Right lobe of liver (tissue), 6 donors: Measurements from ENCODE around the gene COL4A1. TPM values are rescaled to one million over a fixed set of nuclear protein-coding genes. Genes with fewer than 3 reads are reported as not detected.

Experiments used
- ATAC-seq, 4 donors: fragments of 200-7000 bp; cut with Tn5 transposase; one replicate each; pipeline ENCODE4 v1.9.1; 2020; ENCODE audit warnings: mild to moderate bottlenecking in 4 of 4, moderate library complexity in 4 of 4
- DNase-seq, 3 donors: peaks; one replicate each; pipeline ENCODE4 v3.0.0-alpha.2; 2020
- H3K27ac ChIP-seq, 3 donors: fragments of 200-600 bp; one replicate each; pipeline ENCODE4 v1.8.0; 2022
- H3K27me3 ChIP-seq, 2 donors: fragments of 200-600 bp; one replicate each; pipeline ENCODE4 v1.8.0; 2022
- H3K36me3 ChIP-seq, 4 donors: fragments of 200-600 bp; sonication (generic) in 1 of 4; one replicate each; pipeline versions ENCODE4 v1.5.1 to v1.8.0; 2017 to 2022; ENCODE audit warnings: control low read depth in 1 of 4
- H3K4me1 ChIP-seq, 4 donors: fragments of 200-600 bp; sonication (generic) in 1 of 4; one replicate each; pipeline versions ENCODE4 v1.5.1 to v1.8.0; 2017 to 2022; ENCODE audit warnings: control low read depth in 1 of 4
- H3K4me3 ChIP-seq, 3 donors: fragments of 200-600 bp; one replicate each; pipeline ENCODE4 v1.8.0; 2022
- H3K9me3 ChIP-seq, 4 donors: fragments of 200-600 bp; sonication (generic) in 1 of 4; one replicate each; pipeline versions ENCODE4 v1.5.1 to v1.8.0; 2017 to 2022; ENCODE audit warnings: control low read depth in 1 of 4
- POLR2A ChIP-seq: fragments of 450-650 bp; IDR thresholded peaks from one replicate; pipeline ENCODE4 v1.6.1; 2017; ENCODE audit warnings: antibody characterized with exemption, mild to moderate bottlenecking
- WGBS: methylation state at CpG from one replicate; pipeline ENCODE4 v1.1.6; 2018; ENCODE audit warnings: low coverage, low lambda C conversion rate; ENCODE audit not compliant: insufficient coverage; ENCODE audit errors: missing lambda C conversion rate; 5-methylcytosine and 5-hydroxymethylcytosine counted together
- intact Hi-C, 2 donors: fragments of 100-400 bp; cut with DNase I; formaldehyde crosslinking; loops; one replicate each; pipeline versions ENCODE4 v1.11.2 to v1.14.1; 2022
- total RNA-seq, 6 experiments: library from RNA; depleted of rRNA in 2 of 6; stranded (reverse); fragments of >200 nt in 2 of 6; fragmentation: NEBNext Ultra II Directional in 3 of 6; extraction: Animal tissue kit (Norgen Biotek cat#: 25700) in 3 of 6; gene quantifications; one replicate each; pipeline versions ENCODE4 v1.1.0 to v1.2.4, GENCODE V29; 2016 to 2023
- TF ChIP-seq, protein P1 (sequence below), 4 donors: fragments of 200-600 bp in 3 of 4; fragments of 450-650 bp in 1 of 4; IDR thresholded peaks; one replicate each; pipeline versions ENCODE4 v1.5.1 to v1.8.0; 2016 to 2022; ENCODE audit warnings: antibody characterized with exemption in 4 of 4, mild to moderate bottlenecking in 2 of 4
- donor health status: DM: no; HTN: yes; CAD: no.
- donor health status: DM: no; HTN: no; CAD: no.
- donor health status: DM: no; HTN: no; CAD: no.
- donor health status: DM: no; HTN: yes; CAD: no.
- donor health status: DM: no; HTN: yes; CAD: no.

The COL4A1 gene
- total RNA-seq, 6 experiments from 2014 or later, result 8.0 to 89.8 (median 41.1) TPM

DNA sequence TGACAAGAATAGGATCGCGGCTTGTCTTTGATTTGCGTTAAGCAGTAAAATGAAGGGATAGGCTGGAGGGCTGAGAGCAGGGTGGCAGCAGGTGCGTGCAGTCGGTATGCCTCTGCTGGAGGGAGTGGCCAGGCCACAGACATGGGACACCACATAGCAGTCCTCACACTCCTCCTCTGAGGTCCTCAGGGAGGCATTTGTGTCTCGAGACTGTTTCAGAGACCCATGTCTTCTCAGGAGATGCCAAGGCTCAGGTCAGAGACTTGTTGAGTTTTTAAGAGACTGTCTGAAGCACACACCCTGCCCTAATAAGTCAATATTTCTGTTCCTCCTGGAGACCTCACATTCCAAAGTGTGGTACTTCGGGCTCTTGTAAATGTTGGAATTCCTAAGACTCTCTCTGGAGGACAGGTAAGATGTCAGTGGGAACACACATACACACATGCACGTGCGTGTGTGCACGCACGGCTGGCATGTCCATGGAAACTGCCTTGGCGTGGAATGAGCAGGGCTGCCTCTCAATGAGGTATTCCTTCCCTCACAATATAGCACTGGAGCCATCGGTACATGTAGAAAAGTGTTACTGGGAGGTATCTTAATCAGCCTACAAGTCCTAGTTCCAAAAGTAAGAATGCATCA is 46.5 kb upstream of the COL4A1 start:
- Histone ChIP-seq H3K4me3 (no peak overlapping the region), H3K9me3 (no peaks in the 10 kb centered on the region), H3K27me3 (no peaks in the 10 kb centered on the region), H3K4me1 (no peaks in the 10 kb centered on the region), H3K36me3 (no peaks in the 10 kb centered on the region), H3K27ac (no peak overlapping the region)
- 84% methylated on average over 6 of the region's 13 CpGs for WGBS
- no peak for ATAC-seq
- intact Hi-C loops, result no loop called here
- TF ChIP-seq, protein P1, sequence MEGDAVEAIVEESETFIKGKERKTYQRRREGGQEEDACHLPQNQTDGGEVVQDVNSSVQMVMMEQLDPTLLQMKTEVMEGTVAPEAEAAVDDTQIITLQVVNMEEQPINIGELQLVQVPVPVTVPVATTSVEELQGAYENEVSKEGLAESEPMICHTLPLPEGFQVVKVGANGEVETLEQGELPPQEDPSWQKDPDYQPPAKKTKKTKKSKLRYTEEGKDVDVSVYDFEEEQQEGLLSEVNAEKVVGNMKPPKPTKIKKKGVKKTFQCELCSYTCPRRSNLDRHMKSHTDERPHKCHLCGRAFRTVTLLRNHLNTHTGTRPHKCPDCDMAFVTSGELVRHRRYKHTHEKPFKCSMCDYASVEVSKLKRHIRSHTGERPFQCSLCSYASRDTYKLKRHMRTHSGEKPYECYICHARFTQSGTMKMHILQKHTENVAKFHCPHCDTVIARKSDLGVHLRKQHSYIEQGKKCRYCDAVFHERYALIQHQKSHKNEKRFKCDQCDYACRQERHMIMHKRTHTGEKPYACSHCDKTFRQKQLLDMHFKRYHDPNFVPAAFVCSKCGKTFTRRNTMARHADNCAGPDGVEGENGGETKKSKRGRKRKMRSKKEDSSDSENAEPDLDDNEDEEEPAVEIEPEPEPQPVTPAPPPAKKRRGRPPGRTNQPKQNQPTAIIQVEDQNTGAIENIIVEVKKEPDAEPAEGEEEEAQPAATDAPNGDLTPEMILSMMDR (IDR thresholded peaks at IDR 0.05), result no peak
- no peak for TF ChIP-seq POLR2A
- no peak for DNase-seq

DNA sequence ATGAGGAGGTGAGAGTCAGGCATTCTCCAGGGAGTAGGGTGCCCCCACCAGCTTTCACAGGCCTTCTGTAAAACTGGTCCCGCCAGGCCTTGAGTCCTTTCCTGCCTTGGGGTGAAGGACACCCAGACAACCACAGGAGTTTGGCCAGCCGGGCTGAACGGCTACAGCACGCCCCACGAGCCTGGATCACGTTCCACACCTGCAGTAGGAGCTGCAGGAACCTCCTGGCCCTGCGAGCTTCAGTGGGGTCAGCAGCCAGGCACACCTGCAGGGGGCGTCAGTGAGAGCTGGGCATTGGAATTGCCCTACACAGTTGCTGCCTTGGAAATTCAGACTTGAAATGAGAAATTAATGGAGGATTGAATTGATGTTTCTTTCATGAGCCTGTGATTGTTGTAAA is 45.8 kb upstream of the COL4A1 start:
- H3K4me3 ChIP-seq, result no peak overlapping the region
- no peaks in the 10 kb centered on the region for H3K9me3 ChIP-seq
- intact Hi-C loops, result no loop called here
- no peak overlapping the region for H3K27ac ChIP-seq
- H3K27me3 ChIP-seq, result no peaks in the 10 kb centered on the region
- DNase-seq (no peak), ATAC-seq (no peak)
- H3K4me1 ChIP-seq, result no peaks in the 10 kb centered on the region
- no CpG with 5 or more reads among the region's 8 CpGs for WGBS
- TF ChIP-seq, protein P1 (IDR thresholded peaks at IDR 0.05), result no peak
- no peak for TF ChIP-seq POLR2A
- H3K36me3 ChIP-seq, result no peaks in the 10 kb centered on the region

DNA sequence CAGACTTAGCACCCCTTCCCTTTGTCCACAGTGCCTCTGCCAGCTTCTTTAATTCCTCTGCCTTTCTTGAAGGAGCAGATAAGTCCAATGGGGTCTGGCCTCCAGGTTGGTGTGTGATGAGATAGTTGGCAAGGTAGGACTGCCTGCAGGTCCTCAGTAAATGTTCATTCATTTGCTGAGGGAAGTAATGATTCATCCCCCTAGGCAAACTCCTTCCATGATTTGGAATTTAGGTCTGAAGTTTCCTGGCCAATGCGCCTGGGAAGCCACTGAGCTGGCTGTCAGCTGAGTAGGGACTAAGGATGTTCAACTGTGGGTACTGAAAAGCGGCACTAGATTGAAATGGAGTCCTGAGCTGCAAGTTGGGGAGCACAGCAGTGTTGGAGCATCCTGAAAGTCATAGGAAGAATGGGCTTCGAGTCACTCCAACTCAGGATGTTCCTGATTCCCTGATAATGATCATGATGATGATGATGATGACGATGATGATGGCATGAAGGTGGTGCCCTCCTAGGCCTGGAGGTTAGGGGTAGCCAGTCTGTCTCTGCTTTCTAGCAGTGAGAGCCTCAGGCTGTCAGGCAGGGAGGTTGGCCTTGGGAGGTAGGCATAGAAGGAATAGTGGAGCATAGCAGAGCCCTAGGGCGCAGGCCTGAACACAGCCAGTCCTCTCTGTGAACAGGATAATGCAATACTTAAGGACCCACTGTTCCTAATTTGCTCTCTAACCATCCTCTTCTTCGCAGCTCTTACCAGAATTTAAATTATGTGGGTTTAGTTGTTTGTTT is 44.9 kb upstream of the COL4A1 start:
- Histone ChIP-seq H3K9me3 (no peaks in the 10 kb centered on the region), H3K27ac (no peak overlapping the region), H3K36me3 (no peaks in the 10 kb centered on the region), H3K4me1 (no peaks in the 10 kb centered on the region), H3K27me3 (no peaks in the 10 kb centered on the region), H3K4me3 (no peak overlapping the region)
- 78% methylated on average over 4 of the region's 6 CpGs for WGBS
- intact Hi-C loops, result no loop called here
- TF ChIP-seq POLR2A, result no peak
- TF ChIP-seq, protein P1 (IDR thresholded peaks at IDR 0.05), result no peak
- ATAC-seq (no peak), DNase-seq (no peak)

DNA sequence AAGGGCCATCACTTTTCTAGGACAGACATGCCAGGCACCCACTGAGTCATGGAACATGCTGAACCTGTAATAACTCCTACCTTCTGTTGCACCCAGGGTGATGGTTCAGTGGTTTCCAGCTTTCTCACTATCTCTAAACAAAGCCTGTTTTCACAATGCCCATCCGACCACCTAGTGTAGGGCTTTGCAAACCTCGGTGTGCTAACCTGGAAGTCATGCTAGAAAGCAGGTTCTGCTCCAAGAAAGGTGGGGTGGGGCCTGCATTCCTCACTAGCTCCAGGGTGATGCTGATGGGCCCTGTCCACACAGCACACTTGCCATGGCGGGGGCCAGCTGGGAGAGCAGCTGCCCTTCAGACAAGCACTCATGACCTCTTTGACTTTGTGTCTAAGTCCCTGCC is 43.6 kb upstream of the COL4A1 start:
- Histone ChIP-seq H3K27me3 (no peaks in the 10 kb centered on the region), H3K27ac (no peak overlapping the region), H3K4me1 (no peaks in the 10 kb centered on the region), H3K9me3 (no peaks in the 10 kb centered on the region), H3K36me3 (no peaks in the 10 kb centered on the region), H3K4me3 (no peak overlapping the region)
- TF ChIP-seq, protein P1 (IDR thresholded peaks at IDR 0.05), result no peak
- no peak for ATAC-seq
- intact Hi-C loops, result no loop called here
- WGBS, result no CpG with 5 or more reads among the region's 3 CpGs
- DNase-seq, result no peak
